Neural cell (in vitro differentiated cells): Measurements from ENCODE around the gene CCDC33. TPM values are rescaled to one million over a fixed set of nuclear protein-coding genes. Genes with fewer than 3 reads are reported as not detected.

Experiments
- H2AFZ ChIP-seq: fragments of 200-600, 300-800 bp; sonication (generic), shearing (Covaris generic); 2 replicates; pipeline ENCODE4 v1.6.0; 2014; ENCODE audit warnings: low read depth, mild to moderate bottlenecking, antibody characterized with exemption, low read length, moderate library complexity
- H3F3A ChIP-seq: fragments of 200-600 bp; shearing (Covaris generic); 2 replicates; pipeline ENCODE4 v1.6.1; 2016; ENCODE audit warnings: mild to moderate bottlenecking, moderate library complexity, mixed read lengths, antibody characterized with exemption, low read length; ENCODE audit not compliant: insufficient read depth, poor library complexity, severe bottlenecking
- H3K27ac ChIP-seq: fragments of 200-600, 300-800 bp; sonication (generic), shearing (Covaris generic); 2 replicates; pipeline ENCODE4 v1.5.1; 2014; ENCODE audit warnings: mild to moderate bottlenecking, low read length, moderate library complexity
- H3K27me3 ChIP-seq: fragments of 300-800, 200-600 bp; sonication (generic), shearing (Covaris generic); 2 replicates; pipeline ENCODE4 v1.6.0; 2014; ENCODE audit warnings: mild to moderate bottlenecking, low read depth, low read length, moderate library complexity; ENCODE audit not compliant: insufficient read depth
- H3K36me3 ChIP-seq: fragments of 300-800, 200-600 bp; sonication (generic), shearing (Covaris generic); 2 replicates; pipeline ENCODE4 v1.5.1; 2014; ENCODE audit warnings: mild to moderate bottlenecking, antibody characterized with exemption, low read length, moderate library complexity; ENCODE audit not compliant: insufficient read depth
- H3K4me2 ChIP-seq: fragments of 300-800, 200-600 bp; sonication (generic), shearing (Covaris generic); 2 replicates; pipeline ENCODE4 v1.6.0; 2014; ENCODE audit warnings: mild to moderate bottlenecking, low read length
- H3K4me3 ChIP-seq: fragments of 300-800, 200-600 bp; sonication (generic), shearing (Covaris generic); 2 replicates; pipeline ENCODE4 v1.5.1; 2014; ENCODE audit warnings: mild to moderate bottlenecking, low read length, moderate library complexity
- H3K79me2 ChIP-seq: fragments of 200-600 bp; shearing (Covaris generic); replicated peaks from 2 replicates; pipeline ENCODE4 v1.6.0; 2014; ENCODE audit warnings: mild to moderate bottlenecking, low read length, moderate library complexity; ENCODE audit not compliant: insufficient read depth
- H3K9ac ChIP-seq: fragments of 300-800, 200-600 bp; sonication (generic), shearing (Covaris generic); 2 replicates; pipeline ENCODE4 v1.6.1; 2016; ENCODE audit warnings: mild to moderate bottlenecking, low read length, mixed read lengths
- H3K9me2 ChIP-seq: fragments of 200-600 bp; shearing (Covaris generic); 2 replicates; pipeline ENCODE4 v1.6.1; 2016; ENCODE audit warnings: mild to moderate bottlenecking, low read length, mixed read lengths; ENCODE audit not compliant: insufficient read depth
- H3K9me3 ChIP-seq: fragments of 200-600, 300-800 bp; sonication (generic), shearing (Covaris generic); 2 replicates; pipeline ENCODE4 v1.6.1; 2016; ENCODE audit warnings: mild to moderate bottlenecking, mixed run types, low read length, moderate library complexity, mixed read lengths
- H4K20me1 ChIP-seq: fragments of 200-600 bp; shearing (Covaris generic); 2 replicates; pipeline ENCODE4 v1.6.1; 2016; ENCODE audit warnings: mild to moderate bottlenecking, mixed run types; ENCODE audit not compliant: insufficient read depth
- EP300 ChIP-seq: fragments of 450-650 bp; conservative IDR thresholded peaks from 2 replicates; pipeline ENCODE4 v1.6.1; 2014; ENCODE audit warnings: antibody characterized with exemption, mild to moderate bottlenecking, moderate library complexity; ENCODE audit not compliant: poor library complexity, severe bottlenecking
- EZH2 ChIP-seq: fragments of 200-600, 300-800 bp; shearing (Covaris generic), sonication (generic); IDR thresholded peaks from 2 replicates; pipeline ENCODE4 v1.6.1; 2014; ENCODE audit warnings: antibody characterized with exemption, low read length, borderline replicate concordance, mild to moderate bottlenecking; ENCODE audit not compliant: insufficient read depth, poor library complexity, severe bottlenecking
- MXI1 ChIP-seq: fragments of 450-650 bp; conservative IDR thresholded peaks from 2 replicates; pipeline ENCODE4 v1.6.1; 2014; ENCODE audit warnings: antibody characterized with exemption, mild to moderate bottlenecking; ENCODE audit not compliant: poor library complexity, severe bottlenecking
- POLR2AphosphoS5 ChIP-seq: IDR thresholded peaks from 2 replicates; pipeline ENCODE4 v1.6.1; 2012
- RAD21 ChIP-seq: fragments of 450-650 bp; conservative IDR thresholded peaks from 2 replicates; pipeline ENCODE4 v1.6.1; 2014; ENCODE audit warnings: antibody characterized with exemption, mild to moderate bottlenecking, moderate library complexity
- REST ChIP-seq: IDR thresholded peaks from 2 replicates; pipeline ENCODE4 v1.6.1; 2012; ENCODE audit warnings: borderline replicate concordance
- SMC3 ChIP-seq: fragments of 450-650 bp; conservative IDR thresholded peaks from 2 replicates; pipeline ENCODE4 v1.6.1; 2014; ENCODE audit warnings: antibody characterized with exemption, mild to moderate bottlenecking, moderate library complexity; ENCODE audit not compliant: poor library complexity
- TAF1 ChIP-seq: IDR thresholded peaks from 2 replicates; pipeline ENCODE4 v1.6.1; 2012; ENCODE audit warnings: low read depth
- polyA plus RNA-seq: library from polyadenylated mRNA; depleted of rRNA; stranded (reverse); fragments of >200 nt; gene quantifications from 2 replicates; pipeline ENCODE4 v1.2.3, GENCODE V29; 2014
- TF ChIP-seq, protein P1 (sequence below): fragments of 450-650 bp; IDR thresholded peaks from 2 replicates; pipeline ENCODE4 v1.5.1; 2014; ENCODE audit warnings: antibody characterized with exemption, mild to moderate bottlenecking, moderate library complexity; ENCODE audit not compliant: poor library complexity, severe bottlenecking

CCDC33 gene
- polyA plus RNA-seq, 1 donor from 2014 or later: 1.4 TPM

DNA sequence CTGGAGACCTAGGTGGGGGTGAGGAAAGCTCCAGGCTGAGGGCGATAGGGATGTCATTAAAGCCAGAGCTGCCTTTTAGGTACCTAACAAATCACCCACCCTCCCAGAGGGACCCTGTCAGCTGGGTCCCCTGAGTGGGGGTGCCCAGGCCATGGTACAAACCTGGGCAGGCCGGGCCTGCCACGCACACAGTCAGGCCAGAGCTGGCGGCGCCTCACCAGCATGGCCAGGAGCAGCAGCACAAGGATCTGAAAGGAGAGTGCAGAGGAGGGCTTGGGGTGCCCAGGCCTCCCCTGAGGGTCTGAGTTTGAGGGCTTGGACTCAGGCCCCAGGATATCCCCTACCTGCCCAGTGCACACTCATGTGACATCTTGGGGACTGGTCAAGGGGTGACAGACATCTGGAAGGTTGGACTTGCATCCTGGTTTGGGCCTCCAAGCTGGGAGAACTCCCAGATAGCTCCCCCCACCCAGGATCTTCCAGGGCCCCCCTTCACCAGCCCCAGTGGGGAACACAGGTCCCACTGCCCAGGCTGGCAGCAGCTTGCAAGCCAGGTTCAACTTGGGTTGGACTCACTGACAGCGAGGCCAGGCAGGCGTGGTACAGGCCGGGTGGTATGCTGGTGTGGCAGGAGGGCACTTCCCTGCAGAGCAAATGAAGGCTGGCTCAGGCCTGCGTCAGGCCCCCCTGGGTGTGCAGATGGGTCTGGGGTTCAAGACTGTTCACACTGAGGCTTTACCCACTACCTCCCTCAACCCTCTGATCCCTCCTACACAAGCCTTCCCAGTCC is 38.8 kb upstream of the CCDC33 start:
- Histone ChIP-seq H3K27ac (no peak overlapping the region), H3K4me2 (no peak overlapping the region), H3K9me3 (no peaks in the 10 kb centered on the region), H3K36me3 (no peaks in the 10 kb centered on the region), H2AFZ (no peak overlapping the region), H3K79me2 (no peaks in the 10 kb centered on the region), H4K20me1 (no peaks in the 10 kb centered on the region), H3K9ac (no peak overlapping the region), H3K9me2 (no peaks in the 10 kb centered on the region), H3K4me3 (no peak overlapping the region), H3K27me3 (no peaks in the 10 kb centered on the region), H3F3A (no peaks in the 10 kb centered on the region)
- TF ChIP-seq, protein P1, sequence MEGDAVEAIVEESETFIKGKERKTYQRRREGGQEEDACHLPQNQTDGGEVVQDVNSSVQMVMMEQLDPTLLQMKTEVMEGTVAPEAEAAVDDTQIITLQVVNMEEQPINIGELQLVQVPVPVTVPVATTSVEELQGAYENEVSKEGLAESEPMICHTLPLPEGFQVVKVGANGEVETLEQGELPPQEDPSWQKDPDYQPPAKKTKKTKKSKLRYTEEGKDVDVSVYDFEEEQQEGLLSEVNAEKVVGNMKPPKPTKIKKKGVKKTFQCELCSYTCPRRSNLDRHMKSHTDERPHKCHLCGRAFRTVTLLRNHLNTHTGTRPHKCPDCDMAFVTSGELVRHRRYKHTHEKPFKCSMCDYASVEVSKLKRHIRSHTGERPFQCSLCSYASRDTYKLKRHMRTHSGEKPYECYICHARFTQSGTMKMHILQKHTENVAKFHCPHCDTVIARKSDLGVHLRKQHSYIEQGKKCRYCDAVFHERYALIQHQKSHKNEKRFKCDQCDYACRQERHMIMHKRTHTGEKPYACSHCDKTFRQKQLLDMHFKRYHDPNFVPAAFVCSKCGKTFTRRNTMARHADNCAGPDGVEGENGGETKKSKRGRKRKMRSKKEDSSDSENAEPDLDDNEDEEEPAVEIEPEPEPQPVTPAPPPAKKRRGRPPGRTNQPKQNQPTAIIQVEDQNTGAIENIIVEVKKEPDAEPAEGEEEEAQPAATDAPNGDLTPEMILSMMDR: no peak
- TF ChIP-seq SMC3: no peak
- TF ChIP-seq RAD21: no peak
- no peak for TF ChIP-seq EP300
- no peak for TF ChIP-seq TAF1
- TF ChIP-seq EZH2: no peak
- no peak for TF ChIP-seq POLR2AphosphoS5
- no peak for TF ChIP-seq REST
- TF ChIP-seq MXI1: no peak

DNA sequence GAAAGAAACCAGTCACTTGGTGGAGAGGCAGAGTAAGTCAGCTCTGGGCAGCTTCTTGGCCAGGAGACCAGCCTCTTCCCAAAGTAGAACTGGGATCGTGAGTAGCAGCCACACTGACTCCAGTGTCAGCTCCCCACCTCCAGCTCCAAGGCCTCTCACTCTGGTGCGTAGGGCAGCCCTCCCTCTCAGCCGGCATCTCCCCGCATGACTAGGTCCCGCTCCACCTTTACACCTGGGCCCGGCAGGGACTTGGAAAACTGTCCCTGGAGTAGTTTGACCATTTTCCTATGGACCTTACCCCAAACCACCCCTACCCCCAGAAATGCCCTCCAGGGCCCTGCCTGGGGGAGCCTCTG is 36.9 kb upstream of the CCDC33 start:
- H3K36me3 ChIP-seq: no peaks in the 10 kb centered on the region

More for the DNA sequence above, 36.9 kb upstream of the CCDC33 start:
- Histone ChIP-seq H3K9me3 (no peaks in the 10 kb centered on the region), H4K20me1 (no peaks in the 10 kb centered on the region), H3K79me2 (no peaks in the 10 kb centered on the region), H3K27me3 (no peaks in the 10 kb centered on the region), H3K4me2 (no peak overlapping the region), H3K9me2 (no peaks in the 10 kb centered on the region), H3K27ac (no peak overlapping the region), H3K4me3 (no peak overlapping the region), H2AFZ (no peak overlapping the region), H3K9ac (no peak overlapping the region), H3F3A (no peaks in the 10 kb centered on the region)
- TF ChIP-seq RAD21 (no peak), TAF1 (no peak), EZH2 (no peak)
- TF ChIP-seq, protein P1: no peak
